Neural cell (in vitro differentiated cells): ENCODE data around the gene PRELP.

Experiments used
- POLR2AphosphoS5 ChIP-seq: IDR thresholded peaks from 2 replicates; pipeline ENCODE4 v1.6.1; 2012
- TF ChIP-seq, protein P1 (sequence below): IDR thresholded peaks from 2 replicates; pipeline ENCODE4 v1.6.1; 2012; ENCODE audit warnings: borderline replicate concordance
- TF ChIP-seq, protein P2 (sequence below): fragments of 450-650 bp; IDR thresholded peaks from 2 replicates; pipeline ENCODE4 v1.5.1; 2014; ENCODE audit warnings: antibody characterized with exemption, mild to moderate bottlenecking, moderate library complexity; ENCODE audit not compliant: poor library complexity, severe bottlenecking

DNA sequence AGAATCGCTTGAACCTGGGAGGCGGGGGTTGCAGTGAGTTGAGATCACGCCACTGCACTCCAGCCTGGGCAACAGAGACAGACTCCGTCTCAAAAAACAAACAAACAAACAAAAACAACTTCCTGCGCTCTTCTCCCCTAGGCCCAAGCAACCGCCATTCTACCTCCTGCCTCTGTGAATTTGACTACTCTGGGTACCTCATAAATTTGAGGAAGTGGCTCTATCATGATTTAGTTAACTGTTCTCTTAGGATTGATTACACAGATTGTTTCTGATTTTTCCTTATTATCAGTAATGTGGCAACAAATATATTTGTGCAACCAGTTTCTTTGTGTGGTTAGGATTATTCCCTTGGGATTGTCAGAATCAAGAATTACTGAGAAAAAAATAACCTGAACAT, 48.1 kb downstream of the PRELP start:
- no peak for TF ChIP-seq POLR2AphosphoS5
- TF ChIP-seq, protein P1, sequence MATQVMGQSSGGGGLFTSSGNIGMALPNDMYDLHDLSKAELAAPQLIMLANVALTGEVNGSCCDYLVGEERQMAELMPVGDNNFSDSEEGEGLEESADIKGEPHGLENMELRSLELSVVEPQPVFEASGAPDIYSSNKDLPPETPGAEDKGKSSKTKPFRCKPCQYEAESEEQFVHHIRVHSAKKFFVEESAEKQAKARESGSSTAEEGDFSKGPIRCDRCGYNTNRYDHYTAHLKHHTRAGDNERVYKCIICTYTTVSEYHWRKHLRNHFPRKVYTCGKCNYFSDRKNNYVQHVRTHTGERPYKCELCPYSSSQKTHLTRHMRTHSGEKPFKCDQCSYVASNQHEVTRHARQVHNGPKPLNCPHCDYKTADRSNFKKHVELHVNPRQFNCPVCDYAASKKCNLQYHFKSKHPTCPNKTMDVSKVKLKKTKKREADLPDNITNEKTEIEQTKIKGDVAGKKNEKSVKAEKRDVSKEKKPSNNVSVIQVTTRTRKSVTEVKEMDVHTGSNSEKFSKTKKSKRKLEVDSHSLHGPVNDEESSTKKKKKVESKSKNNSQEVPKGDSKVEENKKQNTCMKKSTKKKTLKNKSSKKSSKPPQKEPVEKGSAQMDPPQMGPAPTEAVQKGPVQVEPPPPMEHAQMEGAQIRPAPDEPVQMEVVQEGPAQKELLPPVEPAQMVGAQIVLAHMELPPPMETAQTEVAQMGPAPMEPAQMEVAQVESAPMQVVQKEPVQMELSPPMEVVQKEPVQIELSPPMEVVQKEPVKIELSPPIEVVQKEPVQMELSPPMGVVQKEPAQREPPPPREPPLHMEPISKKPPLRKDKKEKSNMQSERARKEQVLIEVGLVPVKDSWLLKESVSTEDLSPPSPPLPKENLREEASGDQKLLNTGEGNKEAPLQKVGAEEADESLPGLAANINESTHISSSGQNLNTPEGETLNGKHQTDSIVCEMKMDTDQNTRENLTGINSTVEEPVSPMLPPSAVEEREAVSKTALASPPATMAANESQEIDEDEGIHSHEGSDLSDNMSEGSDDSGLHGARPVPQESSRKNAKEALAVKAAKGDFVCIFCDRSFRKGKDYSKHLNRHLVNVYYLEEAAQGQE: no peak
- TF ChIP-seq, protein P2, sequence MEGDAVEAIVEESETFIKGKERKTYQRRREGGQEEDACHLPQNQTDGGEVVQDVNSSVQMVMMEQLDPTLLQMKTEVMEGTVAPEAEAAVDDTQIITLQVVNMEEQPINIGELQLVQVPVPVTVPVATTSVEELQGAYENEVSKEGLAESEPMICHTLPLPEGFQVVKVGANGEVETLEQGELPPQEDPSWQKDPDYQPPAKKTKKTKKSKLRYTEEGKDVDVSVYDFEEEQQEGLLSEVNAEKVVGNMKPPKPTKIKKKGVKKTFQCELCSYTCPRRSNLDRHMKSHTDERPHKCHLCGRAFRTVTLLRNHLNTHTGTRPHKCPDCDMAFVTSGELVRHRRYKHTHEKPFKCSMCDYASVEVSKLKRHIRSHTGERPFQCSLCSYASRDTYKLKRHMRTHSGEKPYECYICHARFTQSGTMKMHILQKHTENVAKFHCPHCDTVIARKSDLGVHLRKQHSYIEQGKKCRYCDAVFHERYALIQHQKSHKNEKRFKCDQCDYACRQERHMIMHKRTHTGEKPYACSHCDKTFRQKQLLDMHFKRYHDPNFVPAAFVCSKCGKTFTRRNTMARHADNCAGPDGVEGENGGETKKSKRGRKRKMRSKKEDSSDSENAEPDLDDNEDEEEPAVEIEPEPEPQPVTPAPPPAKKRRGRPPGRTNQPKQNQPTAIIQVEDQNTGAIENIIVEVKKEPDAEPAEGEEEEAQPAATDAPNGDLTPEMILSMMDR: no peak
